Fibroblast of lung (primary cell): ENCODE data around the gene CD82. TPM values are rescaled to one million over a fixed set of nuclear protein-coding genes. Genes with fewer than 3 reads are reported as not detected.

Source experiments
- DNase-seq, 2 donors: peaks; one replicate each; pipeline versions ENCODE4 v3.0.0 to v3.0.0-alpha.2; 2010; ENCODE audit warnings: low read depth in 2 of 2
- H2AFZ ChIP-seq: 2 replicates; pipeline ENCODE4 v1.5.1; 2012; ENCODE audit warnings: low read length, control low read depth, inconsistent platforms
- H3K27ac ChIP-seq: 2 replicates; pipeline ENCODE4 v1.5.1; 2011; ENCODE audit warnings: low read length, control low read depth; ENCODE audit not compliant: insufficient read depth
- H3K27me3 ChIP-seq: 2 replicates; pipeline ENCODE4 v1.5.1; 2011; ENCODE audit warnings: mild to moderate bottlenecking, low read length; ENCODE audit not compliant: control insufficient read depth, insufficient read depth
- H3K36me3 ChIP-seq: 2 replicates; pipeline ENCODE4 v1.5.1; 2011; ENCODE audit warnings: low read length; ENCODE audit not compliant: control insufficient read depth, insufficient read depth
- H3K4me1 ChIP-seq: 2 replicates; pipeline ENCODE4 v1.5.1; 2011; ENCODE audit warnings: low read length; ENCODE audit not compliant: control insufficient read depth, insufficient read depth; ENCODE audit errors: extremely low read depth
- H3K4me2 ChIP-seq: 2 replicates; pipeline ENCODE4 v1.5.1; 2011; ENCODE audit warnings: low read length, control low read depth; ENCODE audit not compliant: insufficient read depth; ENCODE audit errors: extremely low read depth
- H3K4me3 ChIP-seq, 4 experiments: fragments of 200-600 bp in 1 of 4; sonication (generic) in 1 of 4; replicated peaks in 1 of 4; 2 replicates each; pipeline ENCODE4 v1.5.1; 2011 to 2016; ENCODE audit warnings: low read length in 4 of 4, low read depth in 3 of 4, mild to moderate bottlenecking in 3 of 4, control low read depth in 2 of 4, inconsistent platforms in 1 of 4, mixed read lengths in 1 of 4; ENCODE audit not compliant: insufficient read depth in 1 of 4; ENCODE audit errors: control extremely low read depth in 1 of 4
- H3K79me2 ChIP-seq: 2 replicates; pipeline ENCODE4 v1.5.1; 2012; ENCODE audit warnings: mild to moderate bottlenecking, low read length, inconsistent platforms; ENCODE audit not compliant: control insufficient read depth, insufficient read depth
- H3K9ac ChIP-seq: 2 replicates; pipeline ENCODE4 v1.5.1; 2011; ENCODE audit warnings: mild to moderate bottlenecking, low read length, control low read depth; ENCODE audit not compliant: insufficient read depth
- H3K9me3 ChIP-seq: 2 replicates; pipeline ENCODE4 v1.5.1; 2012; ENCODE audit warnings: low read depth, low read length; ENCODE audit not compliant: control insufficient read depth, insufficient read depth
- H4K20me1 ChIP-seq: 2 replicates; pipeline ENCODE4 v1.5.1; 2011; ENCODE audit warnings: low read length; ENCODE audit not compliant: control insufficient read depth, insufficient read depth; ENCODE audit errors: extremely low read depth
- EZH2 ChIP-seq: IDR thresholded peaks from 2 replicates; pipeline ENCODE4 v1.5.1; 2012; ENCODE audit warnings: low read length, control low read depth, mild to moderate bottlenecking; ENCODE audit errors: missing control alignments
- polyA plus RNA-seq, 2 donors: library from polyadenylated mRNA; depleted of rRNA in 1 of 2; stranded (reverse) in 1 of 2; unstranded in 1 of 2; fragments of >200 nt; gene quantifications; 2 replicates each; pipeline ENCODE4 v1.2.1, GENCODE V29; 2011 to 2012; ENCODE audit warnings: missing spikeins in 1 of 2
- total RNA-seq: library from RNA; depleted of rRNA; stranded (reverse); fragments of >200 nt; gene quantifications from 2 replicates; pipeline ENCODE4 v1.2.1, GENCODE V29; 2014
- TF ChIP-seq, protein P1 (sequence below), 2 donors: IDR thresholded peaks in 1 of 2; conservative IDR thresholded peaks in 1 of 2; 1 replicate in 1 of 2; 2 replicates in 1 of 2; pipeline ENCODE4 v1.5.1; 2011 to 2012; ENCODE audit warnings: low read length in 2 of 2, control low read depth in 1 of 2, inconsistent platforms in 1 of 2, low read depth in 1 of 2, mild to moderate bottlenecking in 1 of 2

The CD82 gene
- total and polyA plus RNA-seq, 2 donors (not counting 1 experiment from before 2014, with no cell fraction given) = 54.2 to 114 TPM

DNA sequence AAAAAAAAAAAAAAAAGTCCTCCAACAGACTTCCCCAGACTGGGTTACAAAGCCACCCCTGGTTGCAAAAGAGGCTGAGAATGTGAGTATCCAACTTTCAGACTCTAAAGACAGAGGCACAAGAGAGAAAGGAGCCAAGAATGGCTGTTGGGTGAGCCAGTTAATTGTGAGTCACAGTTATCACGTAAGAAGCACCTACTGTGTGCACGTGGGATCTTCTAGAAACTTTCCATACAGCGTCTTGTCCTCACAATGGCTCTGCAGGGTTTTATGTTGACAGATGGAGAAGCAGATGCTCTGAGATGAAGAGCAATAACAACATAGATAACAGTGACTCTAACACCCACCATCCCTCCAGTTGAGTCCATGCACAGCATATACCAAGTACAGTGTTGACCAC, 41.0 kb downstream of the CD82 start:
- no peaks in the 10 kb centered on the region for H3K27me3 ChIP-seq
- H3K9ac ChIP-seq = no peak overlapping the region
- no peaks in the 10 kb centered on the region for H3K9me3 ChIP-seq
- no peak overlapping the region for H3K4me3 ChIP-seq
- TF ChIP-seq, protein P1, sequence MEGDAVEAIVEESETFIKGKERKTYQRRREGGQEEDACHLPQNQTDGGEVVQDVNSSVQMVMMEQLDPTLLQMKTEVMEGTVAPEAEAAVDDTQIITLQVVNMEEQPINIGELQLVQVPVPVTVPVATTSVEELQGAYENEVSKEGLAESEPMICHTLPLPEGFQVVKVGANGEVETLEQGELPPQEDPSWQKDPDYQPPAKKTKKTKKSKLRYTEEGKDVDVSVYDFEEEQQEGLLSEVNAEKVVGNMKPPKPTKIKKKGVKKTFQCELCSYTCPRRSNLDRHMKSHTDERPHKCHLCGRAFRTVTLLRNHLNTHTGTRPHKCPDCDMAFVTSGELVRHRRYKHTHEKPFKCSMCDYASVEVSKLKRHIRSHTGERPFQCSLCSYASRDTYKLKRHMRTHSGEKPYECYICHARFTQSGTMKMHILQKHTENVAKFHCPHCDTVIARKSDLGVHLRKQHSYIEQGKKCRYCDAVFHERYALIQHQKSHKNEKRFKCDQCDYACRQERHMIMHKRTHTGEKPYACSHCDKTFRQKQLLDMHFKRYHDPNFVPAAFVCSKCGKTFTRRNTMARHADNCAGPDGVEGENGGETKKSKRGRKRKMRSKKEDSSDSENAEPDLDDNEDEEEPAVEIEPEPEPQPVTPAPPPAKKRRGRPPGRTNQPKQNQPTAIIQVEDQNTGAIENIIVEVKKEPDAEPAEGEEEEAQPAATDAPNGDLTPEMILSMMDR (conservative IDR thresholded peaks at IDR 0.05 in 1 of 2, IDR thresholded peaks at IDR 0.05 in 1 of 2; ENCODE audit: low read depth in 1 of 2, low read length in 2 of 2) = no peak
- TF ChIP-seq EZH2 = no peak
- H3K27ac ChIP-seq = no peak overlapping the region
- no peak overlapping the region for H2AFZ ChIP-seq
- no peaks in the 10 kb centered on the region for H4K20me1 ChIP-seq
- no peaks in the 10 kb centered on the region for H3K79me2 ChIP-seq
- H3K4me2 ChIP-seq = no peak overlapping the region
- peaks cover 19% of the 10 kb centered on the region for H3K4me1 ChIP-seq
- no peaks in the 10 kb centered on the region for H3K36me3 ChIP-seq
- DNase-seq = no peak

GRCh38 chr11:44607319-44607962, 42.0 kb downstream of the CD82 start:
- peak; percentile 18 to 39 for DNase-seq
- Histone ChIP-seq H3K36me3 (no peaks in the 10 kb centered on the region), H3K27ac (no peak overlapping the region), H3K9me3 (no peaks in the 10 kb centered on the region), H2AFZ (no peak overlapping the region), H3K4me2 (peak overlapping the region; percentile 17), H3K4me1 (peaks cover 15% of the 10 kb centered on the region), H3K4me3 (no peak overlapping the region), H3K9ac (no peak overlapping the region), H3K27me3 (no peaks in the 10 kb centered on the region), H3K79me2 (no peaks in the 10 kb centered on the region), H4K20me1 (no peaks in the 10 kb centered on the region)
- TF ChIP-seq, protein P1 (conservative IDR thresholded peaks at IDR 0.05 in 1 of 2, IDR thresholded peaks at IDR 0.05 in 1 of 2; ENCODE audit: low read depth in 1 of 2, low read length in 2 of 2) = no peak
- no peak for TF ChIP-seq EZH2

- H2AFZ ChIP-seq = no peak overlapping the region
- peak; percentile 61 to 79 for DNase-seq
- peak overlapping the region; percentile 35 for H3K4me2 ChIP-seq
- peaks cover 15% of the 10 kb centered on the region for H3K4me1 ChIP-seq
- H3K4me3 ChIP-seq = no peak overlapping the region
- H3K9me3 ChIP-seq = no peaks in the 10 kb centered on the region
- H3K27ac ChIP-seq = no peak overlapping the region
- no peaks in the 10 kb centered on the region for H3K79me2 ChIP-seq
- TF ChIP-seq, protein P1 (conservative IDR thresholded peaks at IDR 0.05 in 1 of 2, IDR thresholded peaks at IDR 0.05 in 1 of 2; ENCODE audit: low read depth in 1 of 2, low read length in 2 of 2) = no peak
- no peak for TF ChIP-seq EZH2
- no peaks in the 10 kb centered on the region for H3K36me3 ChIP-seq
- H3K9ac ChIP-seq = no peak overlapping the region
- H4K20me1 ChIP-seq = no peaks in the 10 kb centered on the region
- H3K27me3 ChIP-seq = no peaks in the 10 kb centered on the region
Measured at GRCh38 chr11:44607987-44608386, 42.5 kb downstream of the CD82 start.
